ENCODE measurements around the gene FXYD5. TPM values are rescaled to one million over a fixed set of nuclear protein-coding genes. Genes with fewer than 3 reads are reported as not detected.

The FXYD5 gene
- polyA plus RNA-seq, 1 donor from 2014 or later: not detected

DNA sequence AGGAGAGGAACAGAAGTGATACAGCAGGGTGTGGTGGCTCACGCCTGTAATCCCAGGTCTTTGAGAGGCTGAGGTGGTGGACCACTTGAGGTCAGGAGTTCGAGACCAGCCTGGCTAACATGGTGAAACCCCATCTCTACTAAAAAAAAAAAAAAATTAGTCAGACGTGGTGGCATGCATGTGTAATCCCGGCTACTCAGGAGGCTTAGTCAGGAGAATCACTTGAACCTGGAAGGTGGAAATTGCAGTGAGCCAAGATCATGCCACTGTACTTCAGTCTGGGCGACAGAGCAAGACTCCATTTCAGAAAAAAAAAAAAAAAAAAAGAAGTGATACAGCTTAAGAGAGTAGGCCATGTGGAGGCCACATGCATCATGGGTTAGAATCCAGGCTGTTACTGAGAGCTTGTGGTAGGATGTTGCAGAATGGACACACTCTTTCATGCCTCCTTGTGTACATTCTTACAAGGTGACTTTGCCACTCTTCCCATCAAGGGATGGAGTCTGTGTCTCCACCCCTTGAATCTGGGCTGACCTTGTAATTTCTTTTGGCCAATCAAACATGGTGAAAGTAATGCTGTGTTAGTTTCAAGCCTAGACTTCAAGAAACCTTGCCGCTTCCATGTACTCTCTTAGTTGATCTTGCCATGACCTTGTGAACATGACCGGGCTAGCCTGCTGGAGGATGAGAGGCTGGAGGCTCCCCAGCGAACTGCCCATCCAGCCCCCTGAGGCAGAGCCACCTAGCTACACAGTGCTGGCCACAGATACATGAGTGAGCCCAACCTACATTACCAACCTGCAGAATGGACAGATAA, 61.7 kb downstream of the FXYD5 start:
- no peak overlapping the region for H3K27ac ChIP-seq (ENCODE audit: low read length)
- no peak overlapping the region for H2AFZ ChIP-seq (ENCODE audit: low read depth, low read length)
- no peak overlapping the region for H3K4me2 ChIP-seq (ENCODE audit: low read length)
- H3K9ac ChIP-seq (ENCODE audit: low read length): no peak overlapping the region
- no peaks in the 10 kb centered on the region for H3K9me2 ChIP-seq (ENCODE audit: insufficient read depth, low read length)
- H3K4me3 ChIP-seq (ENCODE audit: low read length): no peak overlapping the region
- H3K79me2 ChIP-seq (replicated peaks; ENCODE audit: insufficient read depth, low read length): no peaks in the 10 kb centered on the region
- TF ChIP-seq TAF1 (IDR thresholded peaks at IDR 0.05; ENCODE audit: low read depth) (no peak), EP300 (conservative IDR thresholded peaks at IDR 0.05; ENCODE audit: poor library complexity, severe bottlenecking) (no peak), EZH2 (IDR thresholded peaks at IDR 0.05; ENCODE audit: borderline replicate concordance, insufficient read depth, low read length, poor library complexity, severe bottlenecking) (no peak), POLR2AphosphoS5 (IDR thresholded peaks at IDR 0.05) (no peak), MXI1 (conservative IDR thresholded peaks at IDR 0.05; ENCODE audit: poor library complexity, severe bottlenecking) (no peak), SMC3 (conservative IDR thresholded peaks at IDR 0.05; ENCODE audit: poor library complexity) (no peak), RAD21 (conservative IDR thresholded peaks at IDR 0.05) (no peak)
- TF ChIP-seq, protein P1, sequence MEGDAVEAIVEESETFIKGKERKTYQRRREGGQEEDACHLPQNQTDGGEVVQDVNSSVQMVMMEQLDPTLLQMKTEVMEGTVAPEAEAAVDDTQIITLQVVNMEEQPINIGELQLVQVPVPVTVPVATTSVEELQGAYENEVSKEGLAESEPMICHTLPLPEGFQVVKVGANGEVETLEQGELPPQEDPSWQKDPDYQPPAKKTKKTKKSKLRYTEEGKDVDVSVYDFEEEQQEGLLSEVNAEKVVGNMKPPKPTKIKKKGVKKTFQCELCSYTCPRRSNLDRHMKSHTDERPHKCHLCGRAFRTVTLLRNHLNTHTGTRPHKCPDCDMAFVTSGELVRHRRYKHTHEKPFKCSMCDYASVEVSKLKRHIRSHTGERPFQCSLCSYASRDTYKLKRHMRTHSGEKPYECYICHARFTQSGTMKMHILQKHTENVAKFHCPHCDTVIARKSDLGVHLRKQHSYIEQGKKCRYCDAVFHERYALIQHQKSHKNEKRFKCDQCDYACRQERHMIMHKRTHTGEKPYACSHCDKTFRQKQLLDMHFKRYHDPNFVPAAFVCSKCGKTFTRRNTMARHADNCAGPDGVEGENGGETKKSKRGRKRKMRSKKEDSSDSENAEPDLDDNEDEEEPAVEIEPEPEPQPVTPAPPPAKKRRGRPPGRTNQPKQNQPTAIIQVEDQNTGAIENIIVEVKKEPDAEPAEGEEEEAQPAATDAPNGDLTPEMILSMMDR (IDR thresholded peaks at IDR 0.05; ENCODE audit: poor library complexity, severe bottlenecking): no peak
- TF ChIP-seq, protein P2, sequence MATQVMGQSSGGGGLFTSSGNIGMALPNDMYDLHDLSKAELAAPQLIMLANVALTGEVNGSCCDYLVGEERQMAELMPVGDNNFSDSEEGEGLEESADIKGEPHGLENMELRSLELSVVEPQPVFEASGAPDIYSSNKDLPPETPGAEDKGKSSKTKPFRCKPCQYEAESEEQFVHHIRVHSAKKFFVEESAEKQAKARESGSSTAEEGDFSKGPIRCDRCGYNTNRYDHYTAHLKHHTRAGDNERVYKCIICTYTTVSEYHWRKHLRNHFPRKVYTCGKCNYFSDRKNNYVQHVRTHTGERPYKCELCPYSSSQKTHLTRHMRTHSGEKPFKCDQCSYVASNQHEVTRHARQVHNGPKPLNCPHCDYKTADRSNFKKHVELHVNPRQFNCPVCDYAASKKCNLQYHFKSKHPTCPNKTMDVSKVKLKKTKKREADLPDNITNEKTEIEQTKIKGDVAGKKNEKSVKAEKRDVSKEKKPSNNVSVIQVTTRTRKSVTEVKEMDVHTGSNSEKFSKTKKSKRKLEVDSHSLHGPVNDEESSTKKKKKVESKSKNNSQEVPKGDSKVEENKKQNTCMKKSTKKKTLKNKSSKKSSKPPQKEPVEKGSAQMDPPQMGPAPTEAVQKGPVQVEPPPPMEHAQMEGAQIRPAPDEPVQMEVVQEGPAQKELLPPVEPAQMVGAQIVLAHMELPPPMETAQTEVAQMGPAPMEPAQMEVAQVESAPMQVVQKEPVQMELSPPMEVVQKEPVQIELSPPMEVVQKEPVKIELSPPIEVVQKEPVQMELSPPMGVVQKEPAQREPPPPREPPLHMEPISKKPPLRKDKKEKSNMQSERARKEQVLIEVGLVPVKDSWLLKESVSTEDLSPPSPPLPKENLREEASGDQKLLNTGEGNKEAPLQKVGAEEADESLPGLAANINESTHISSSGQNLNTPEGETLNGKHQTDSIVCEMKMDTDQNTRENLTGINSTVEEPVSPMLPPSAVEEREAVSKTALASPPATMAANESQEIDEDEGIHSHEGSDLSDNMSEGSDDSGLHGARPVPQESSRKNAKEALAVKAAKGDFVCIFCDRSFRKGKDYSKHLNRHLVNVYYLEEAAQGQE (IDR thresholded peaks at IDR 0.05; ENCODE audit: borderline replicate concordance): no peak
- H3F3A ChIP-seq (ENCODE audit: insufficient read depth, low read length, poor library complexity, severe bottlenecking): no peaks in the 10 kb centered on the region
- no peaks in the 10 kb centered on the region for H3K27me3 ChIP-seq (ENCODE audit: insufficient read depth, low read depth, low read length)
- no peaks in the 10 kb centered on the region for H3K36me3 ChIP-seq (ENCODE audit: insufficient read depth, low read length)
- H4K20me1 ChIP-seq (ENCODE audit: insufficient read depth): no peaks in the 10 kb centered on the region
- no peaks in the 10 kb centered on the region for H3K9me3 ChIP-seq (ENCODE audit: low read length)

DNA sequence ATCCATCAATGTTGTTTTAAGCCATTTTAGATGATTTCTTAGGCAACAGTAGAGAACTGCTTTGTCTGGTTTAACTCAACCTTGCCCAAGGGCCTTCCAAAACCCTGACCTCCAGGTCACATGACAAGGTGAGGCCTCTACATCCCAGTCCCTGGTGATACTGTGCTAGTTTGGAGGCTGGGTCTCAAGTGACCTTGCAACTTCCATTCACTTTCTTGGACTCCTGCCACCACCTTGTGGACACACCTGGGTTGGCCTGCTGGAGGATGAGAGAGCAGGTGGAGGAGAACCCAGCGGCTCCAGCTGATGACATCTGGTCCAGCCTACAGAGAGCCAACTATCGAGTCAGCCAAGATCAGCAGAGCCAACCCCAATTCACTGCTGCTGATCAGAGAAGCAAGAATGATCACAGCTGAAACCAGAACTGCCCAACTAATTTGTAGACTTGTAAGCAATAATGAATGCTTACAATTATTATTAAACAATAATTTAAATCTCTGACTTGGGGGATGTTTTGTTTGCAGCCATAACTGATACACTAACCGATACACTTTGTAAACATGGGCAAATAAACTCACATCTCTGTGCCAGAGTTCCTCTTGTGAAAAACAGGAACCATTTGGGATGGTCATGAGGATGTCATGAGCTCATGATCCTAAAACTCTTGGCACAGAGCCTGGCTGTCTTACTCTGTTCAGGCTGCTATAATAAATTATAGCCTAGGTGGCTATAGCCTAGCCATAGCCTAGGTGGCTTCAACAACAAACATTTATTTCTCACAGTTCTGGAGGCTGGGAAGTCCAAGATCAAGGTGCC, 62.5 kb downstream of the FXYD5 start:
- Histone ChIP-seq H4K20me1 (ENCODE audit: insufficient read depth) (no peaks in the 10 kb centered on the region), H3F3A (ENCODE audit: insufficient read depth, low read length, poor library complexity, severe bottlenecking) (no peaks in the 10 kb centered on the region), H2AFZ (ENCODE audit: low read depth, low read length) (no peak overlapping the region), H3K36me3 (ENCODE audit: insufficient read depth, low read length) (no peaks in the 10 kb centered on the region), H3K9me2 (ENCODE audit: insufficient read depth, low read length) (no peaks in the 10 kb centered on the region), H3K27me3 (ENCODE audit: insufficient read depth, low read depth, low read length) (no peaks in the 10 kb centered on the region), H3K9me3 (ENCODE audit: low read length) (no peaks in the 10 kb centered on the region), H3K9ac (ENCODE audit: low read length) (no peak overlapping the region), H3K4me2 (ENCODE audit: low read length) (no peak overlapping the region), H3K79me2 (replicated peaks; ENCODE audit: insufficient read depth, low read length) (no peaks in the 10 kb centered on the region), H3K4me3 (ENCODE audit: low read length) (no peak overlapping the region), H3K27ac (ENCODE audit: low read length) (no peak overlapping the region)
- TF ChIP-seq RAD21 (conservative IDR thresholded peaks at IDR 0.05) (no peak), EZH2 (IDR thresholded peaks at IDR 0.05; ENCODE audit: borderline replicate concordance, insufficient read depth, low read length, poor library complexity, severe bottlenecking) (no peak), EP300 (conservative IDR thresholded peaks at IDR 0.05; ENCODE audit: poor library complexity, severe bottlenecking) (no peak), TAF1 (IDR thresholded peaks at IDR 0.05; ENCODE audit: low read depth) (no peak), POLR2AphosphoS5 (IDR thresholded peaks at IDR 0.05) (no peak), SMC3 (conservative IDR thresholded peaks at IDR 0.05; ENCODE audit: poor library complexity) (no peak), MXI1 (conservative IDR thresholded peaks at IDR 0.05; ENCODE audit: poor library complexity, severe bottlenecking) (no peak)
- TF ChIP-seq, protein P1 (IDR thresholded peaks at IDR 0.05; ENCODE audit: poor library complexity, severe bottlenecking): no peak
- TF ChIP-seq, protein P2 (IDR thresholded peaks at IDR 0.05; ENCODE audit: borderline replicate concordance): no peak
